ENCODE measurements around the gene ZBTB12.

The ZBTB12 gene

DNA sequence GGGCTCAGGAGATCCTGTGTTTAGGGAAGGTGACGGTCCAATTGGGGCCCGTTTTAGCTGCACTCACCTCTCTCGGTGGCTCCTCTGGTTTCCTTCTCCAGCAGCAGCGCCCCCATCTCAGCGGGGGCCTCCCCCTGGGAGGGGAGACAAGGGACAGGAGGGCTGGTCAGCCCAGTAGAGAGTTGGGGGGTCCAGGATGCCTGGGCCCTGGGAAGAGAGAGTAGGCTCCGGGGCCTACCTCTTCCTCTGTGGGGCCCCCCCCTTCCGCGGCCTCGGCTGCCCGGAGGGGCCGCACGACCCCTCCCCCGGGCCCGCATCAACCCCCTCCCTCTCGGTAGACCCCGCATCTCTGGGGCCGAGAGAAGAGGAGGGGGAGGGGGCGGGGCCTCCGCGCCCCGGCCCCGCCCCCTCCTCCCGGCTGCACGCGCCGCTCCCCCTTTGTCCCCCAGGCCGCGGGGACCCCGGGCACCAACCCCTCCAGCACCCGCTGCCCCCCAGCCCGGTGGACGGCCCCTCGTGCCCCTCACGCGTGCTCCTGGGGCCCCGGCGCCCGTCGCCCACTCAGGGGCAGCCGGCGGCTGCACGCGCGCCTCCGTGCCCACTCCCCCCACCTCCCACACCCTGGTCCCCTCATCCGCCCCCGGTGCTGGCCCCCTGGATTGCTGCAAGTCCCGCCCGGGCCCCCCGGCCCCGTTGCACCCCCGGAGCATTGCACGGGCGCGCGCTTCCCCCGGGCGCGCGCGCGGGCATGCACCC lies 4.9 kb downstream of the ZBTB12 start:
- DNase-seq (ENCODE audit: low read depth), result no peak

DNA sequence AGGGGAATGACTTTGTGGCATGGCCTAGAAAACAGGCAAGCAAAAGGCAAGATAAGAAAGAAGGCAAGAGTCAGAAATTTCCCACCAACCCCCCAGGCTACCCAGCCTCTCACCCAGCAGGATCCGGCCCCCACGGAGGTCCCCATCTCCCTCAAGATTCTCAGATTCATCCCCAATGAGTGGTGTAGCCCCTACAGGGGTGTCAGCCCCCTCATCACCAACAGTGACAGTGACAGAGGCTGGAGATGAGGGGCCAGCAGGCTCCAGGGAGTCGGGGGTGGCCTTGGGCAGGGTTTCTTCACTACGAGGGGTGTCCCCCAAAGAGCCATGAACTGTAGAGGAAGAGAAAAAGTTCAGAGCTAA lies 5.4 kb downstream of the ZBTB12 start:
- no peak for DNase-seq (ENCODE audit: low read depth)

DNA sequence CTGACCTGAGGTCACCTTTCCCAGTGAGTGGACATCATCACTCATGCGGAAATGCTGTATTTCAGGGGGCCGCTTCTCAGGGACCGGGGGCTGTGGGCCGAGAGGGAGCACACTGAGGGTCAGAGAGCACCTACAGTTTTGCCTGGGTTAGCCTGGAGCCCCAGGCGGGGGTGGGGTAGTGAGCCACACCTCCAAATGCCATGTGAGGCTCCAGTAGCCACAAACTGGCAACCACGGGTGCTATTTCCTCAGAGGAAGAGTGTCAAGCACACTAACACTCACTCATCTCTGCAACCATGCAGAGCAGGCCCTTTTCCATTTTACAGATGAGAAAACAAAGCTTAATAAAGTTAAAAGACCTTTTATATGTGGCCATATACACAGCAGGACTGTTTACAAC lies 9.1 kb downstream of the ZBTB12 start:
- no peak for DNase-seq (ENCODE audit: low read depth)

DNA sequence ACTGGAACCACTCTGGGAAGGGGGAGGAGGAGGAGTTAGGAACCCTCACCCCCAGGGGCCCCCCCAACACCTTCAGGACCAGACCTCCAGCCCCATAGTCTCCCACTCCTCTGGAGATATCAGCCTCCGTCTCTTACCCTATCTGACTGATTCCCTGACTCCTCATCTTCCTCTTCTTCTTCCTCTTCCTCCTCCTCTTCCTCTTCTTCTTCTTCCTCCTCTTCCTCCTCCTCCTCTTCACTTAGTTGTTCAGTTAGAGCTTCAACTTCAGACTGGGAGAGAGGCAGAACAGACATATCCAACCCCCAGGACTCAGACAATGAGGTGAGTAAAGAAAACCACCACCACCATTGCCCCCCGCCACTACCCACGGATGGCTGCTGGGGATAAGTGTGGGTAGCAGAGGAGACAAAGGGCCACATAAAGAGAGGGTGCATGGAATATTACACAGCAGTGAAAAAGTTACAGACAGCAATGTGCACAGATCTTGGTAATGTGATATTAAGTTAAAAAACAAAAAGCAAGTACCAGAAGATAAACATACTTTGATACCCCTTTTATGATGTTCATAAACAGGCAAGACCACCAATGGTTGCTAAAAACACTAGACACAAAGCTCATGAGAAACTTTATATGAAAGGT lies 12.4 kb downstream of the ZBTB12 start:
- no peak for DNase-seq (ENCODE audit: low read depth)

DNA sequence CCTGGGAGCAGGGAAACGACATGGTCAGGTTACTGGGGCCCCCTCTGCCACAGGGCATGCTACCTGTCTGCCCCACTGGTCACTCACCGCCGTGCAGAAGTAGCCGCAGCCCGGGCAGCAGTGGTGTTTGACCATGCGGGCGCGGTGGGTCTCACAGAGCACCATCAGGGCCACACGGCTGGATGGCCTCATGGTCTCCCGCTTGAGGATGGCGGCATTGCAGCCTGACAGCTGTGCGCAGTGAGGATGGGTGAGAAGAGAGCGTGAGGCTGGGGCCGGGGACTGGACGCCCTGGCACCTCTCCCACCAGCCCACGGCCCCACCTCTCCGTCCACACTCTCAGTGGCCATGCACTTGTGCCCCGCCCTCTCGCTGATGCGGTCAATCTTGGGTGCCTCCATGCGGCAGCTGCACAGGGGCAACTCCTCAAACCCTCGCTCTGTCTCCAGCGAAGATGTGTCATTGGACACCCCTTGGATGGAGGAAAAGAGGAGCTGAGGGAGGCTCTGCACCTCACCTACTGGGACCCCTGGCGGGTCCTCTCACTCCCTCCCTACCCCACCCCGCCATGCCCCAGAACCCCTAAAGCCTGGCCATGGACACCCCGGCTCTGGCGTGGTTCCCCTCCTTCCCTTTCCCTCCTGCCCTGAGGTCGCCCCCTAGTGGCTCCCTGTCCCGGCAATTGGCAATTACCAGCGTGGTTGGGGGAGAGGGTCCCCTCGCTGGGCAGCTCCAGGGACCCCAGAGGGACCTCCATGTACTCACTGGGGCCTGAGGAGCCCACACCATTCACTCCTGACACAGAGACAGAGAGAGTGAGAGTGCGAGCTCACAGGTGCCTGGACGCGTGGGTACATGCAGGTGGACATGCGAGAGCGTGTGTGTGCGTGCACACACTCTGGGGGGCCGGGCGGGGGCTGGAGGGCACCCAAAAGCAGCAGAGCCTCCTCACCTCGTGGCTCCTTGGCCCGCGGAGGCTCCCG lies 13.3 kb downstream of the ZBTB12 start:
- DNase-seq (ENCODE audit: low read depth), result no peak

DNA sequence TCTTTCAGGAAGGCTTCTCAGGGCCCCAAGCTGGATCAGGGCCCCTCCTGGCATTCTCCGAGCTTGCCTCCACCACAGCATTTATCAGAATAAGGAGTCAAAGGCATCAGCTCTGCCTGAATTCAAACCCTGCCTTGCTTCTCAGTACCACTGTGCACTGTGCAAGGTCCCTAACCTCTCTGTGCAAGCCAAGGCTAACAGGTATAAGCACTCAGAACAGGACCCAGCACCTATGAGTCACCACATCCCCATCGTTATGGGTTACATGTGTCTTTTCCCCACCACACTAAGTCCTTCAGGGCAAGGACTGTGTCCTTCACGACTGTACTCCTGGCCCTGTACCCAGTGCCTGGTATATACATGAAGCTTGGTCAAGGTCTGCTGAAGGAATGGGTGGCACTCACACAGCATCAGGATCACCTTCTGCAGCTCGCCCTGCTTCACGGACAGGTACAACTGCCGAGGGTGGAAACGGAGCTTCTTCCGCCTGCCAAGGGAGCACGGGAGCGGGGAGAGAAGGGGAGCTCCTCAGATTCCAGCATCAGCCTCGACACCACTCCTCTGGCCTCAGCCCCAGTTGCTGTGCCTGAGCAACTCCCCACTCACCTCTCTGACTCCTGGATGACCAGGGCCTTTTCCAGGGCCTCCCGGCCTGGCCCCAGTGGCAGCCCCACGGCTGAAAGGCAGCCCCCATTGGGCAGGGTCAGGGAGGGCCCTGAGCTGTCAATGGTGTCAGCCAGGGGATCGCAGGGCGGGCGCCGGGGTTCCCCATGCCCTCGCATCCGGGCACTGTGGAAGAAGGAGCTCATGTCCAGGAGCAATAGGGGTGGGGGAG lies 14.5 kb downstream of the ZBTB12 start:
- no peak for DNase-seq (ENCODE audit: low read depth)

DNA sequence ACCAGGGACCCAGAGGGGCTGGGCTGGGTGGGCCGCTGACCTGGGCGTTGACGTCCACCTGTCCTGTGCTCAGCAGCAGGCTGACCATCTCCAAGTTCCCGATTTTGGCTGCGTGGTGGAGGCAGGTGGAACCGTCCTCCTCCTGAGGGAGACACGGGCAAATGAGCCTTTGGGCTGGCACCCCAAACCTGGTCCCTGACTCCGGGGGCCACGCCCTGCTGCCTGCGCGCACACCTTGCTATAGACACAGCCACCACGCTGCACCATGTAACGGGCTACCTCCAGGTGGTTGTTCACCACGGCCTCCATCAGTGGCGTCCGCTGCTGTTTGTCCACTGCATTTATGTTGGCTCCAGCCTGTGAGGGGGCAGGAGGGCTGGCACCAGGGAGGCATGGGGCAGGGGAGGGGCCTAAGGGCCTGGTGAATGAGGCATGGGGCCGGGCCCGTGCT lies 15.3 kb downstream of the ZBTB12 start:
- no peak for DNase-seq (ENCODE audit: low read depth)

DNA sequence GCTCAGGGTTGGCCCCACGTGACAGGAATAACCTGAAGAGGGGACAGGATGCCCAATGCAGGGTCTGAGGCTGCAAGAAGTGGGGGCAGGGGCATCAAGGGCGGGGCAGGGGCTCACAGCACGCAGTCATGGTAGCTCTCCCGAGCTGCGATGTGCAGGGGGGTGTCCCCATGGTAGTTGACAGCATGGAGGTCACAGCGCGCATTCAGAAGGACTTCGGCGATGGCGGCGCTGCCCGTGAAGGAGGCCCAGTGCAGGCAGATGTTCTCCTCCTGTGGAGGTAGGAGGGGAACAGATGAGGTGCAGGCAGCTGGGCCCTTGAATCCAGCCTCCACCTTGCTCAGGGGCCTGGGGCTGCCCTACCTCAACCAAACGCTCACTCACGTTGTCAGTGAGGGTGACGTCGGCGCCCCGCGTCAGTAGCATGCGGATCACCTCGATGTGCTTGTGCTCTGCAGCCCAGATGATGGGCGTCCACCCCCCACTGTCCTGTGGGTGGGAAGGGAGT lies 17.3 kb downstream of the ZBTB12 start:
- no peak for DNase-seq (ENCODE audit: low read depth)

DNA sequence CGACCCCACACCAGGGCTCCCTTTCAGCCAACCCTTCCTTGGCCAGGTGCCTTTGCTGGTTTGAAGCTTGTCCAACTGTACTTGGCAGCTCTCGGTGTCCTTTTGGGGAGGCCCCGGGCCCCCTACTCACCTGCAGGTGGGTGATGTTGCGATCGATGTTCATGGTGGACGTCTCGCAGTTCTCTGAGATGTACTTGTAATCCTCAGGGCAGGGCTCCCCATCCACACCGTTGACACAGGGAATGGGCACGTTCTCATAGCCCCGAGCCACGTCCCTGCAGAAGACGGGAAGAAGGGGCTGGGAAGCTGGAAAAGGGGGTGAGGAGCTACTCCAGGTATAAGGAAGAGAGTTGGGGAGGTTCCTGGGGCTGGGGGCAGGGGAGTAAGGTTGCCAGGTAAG lies 18.2 kb downstream of the ZBTB12 start:
- DNase-seq (ENCODE audit: low read depth), result no peak

DNA sequence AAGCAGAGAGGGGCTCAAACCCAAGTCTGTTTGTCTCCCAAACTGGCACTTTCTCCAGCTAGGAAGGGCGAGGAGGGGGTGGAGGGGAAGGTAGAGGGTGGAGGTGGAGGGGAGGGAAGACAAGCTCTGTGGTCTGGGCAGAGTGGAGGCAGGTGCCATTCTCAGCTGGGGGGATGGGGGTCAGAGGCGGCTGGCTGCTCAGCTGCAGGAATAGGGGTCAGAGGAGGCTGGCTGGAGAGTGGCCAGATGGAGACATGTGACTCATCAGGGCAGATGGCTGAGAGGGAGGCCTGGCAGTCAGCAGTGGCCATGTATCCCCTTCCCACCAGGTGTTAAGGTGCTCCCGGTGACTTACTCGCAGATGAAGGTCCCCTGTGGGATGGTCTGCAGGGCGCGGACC lies 19.5 kb downstream of the ZBTB12 start:
- DNase-seq (ENCODE audit: low read depth), result no peak

DNA sequence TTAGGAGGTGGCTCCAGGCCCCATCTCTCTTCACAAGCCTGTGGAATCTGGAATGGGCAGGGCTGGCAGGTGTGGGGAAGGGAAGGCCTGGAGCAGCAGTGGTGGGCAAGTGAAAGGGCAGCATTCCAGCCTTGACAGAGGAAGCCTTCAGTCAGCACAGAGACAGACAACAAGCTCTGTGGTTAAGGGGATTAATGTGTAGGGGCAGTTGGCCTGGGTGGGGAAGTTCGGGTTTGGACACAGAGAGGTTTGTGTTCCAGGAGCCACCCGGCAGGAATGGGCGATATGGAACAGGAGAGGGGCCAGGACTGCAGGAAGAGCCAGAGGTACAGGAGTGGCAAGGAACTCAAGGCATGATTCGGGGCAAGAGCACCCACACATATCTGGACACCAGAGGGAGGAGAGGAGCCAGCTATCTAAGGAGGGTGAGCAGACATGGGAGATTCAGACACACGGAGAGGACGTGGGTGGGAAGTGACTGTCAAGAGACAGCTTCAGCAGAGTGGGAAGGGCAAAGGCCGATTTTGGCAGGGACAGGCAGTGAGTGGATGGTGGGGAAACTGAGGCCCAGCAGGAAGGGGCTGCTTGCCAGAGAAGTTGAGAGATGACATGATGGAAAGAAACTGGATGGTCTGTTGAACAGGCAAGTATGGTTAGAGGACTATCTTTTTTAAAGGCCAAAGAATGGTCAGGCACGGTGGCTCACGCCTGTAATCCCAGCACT lies 20.6 kb downstream of the ZBTB12 start:
- no peak for DNase-seq (ENCODE audit: low read depth)

DNA sequence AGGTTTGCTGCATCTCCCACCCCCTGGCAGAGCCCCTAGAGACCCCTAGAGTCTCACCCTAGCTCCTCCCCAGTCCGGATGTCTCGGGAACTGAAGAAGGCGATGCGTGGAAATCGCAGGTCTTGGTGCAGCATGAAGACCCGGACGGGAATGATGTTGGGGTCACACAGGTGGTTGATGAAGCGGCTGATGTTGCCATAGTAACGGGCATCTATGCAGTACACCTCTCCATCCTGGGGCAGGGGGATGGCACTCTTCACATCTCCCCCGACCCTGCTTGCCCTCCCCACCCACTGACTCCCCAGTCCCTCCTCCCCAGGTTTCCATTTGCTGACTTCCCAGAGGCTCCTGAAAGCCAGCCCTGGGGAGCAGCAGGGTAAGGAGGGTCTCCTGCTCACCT lies 21.3 kb downstream of the ZBTB12 start:
- DNase-seq (ENCODE audit: low read depth), result no peak

DNA sequence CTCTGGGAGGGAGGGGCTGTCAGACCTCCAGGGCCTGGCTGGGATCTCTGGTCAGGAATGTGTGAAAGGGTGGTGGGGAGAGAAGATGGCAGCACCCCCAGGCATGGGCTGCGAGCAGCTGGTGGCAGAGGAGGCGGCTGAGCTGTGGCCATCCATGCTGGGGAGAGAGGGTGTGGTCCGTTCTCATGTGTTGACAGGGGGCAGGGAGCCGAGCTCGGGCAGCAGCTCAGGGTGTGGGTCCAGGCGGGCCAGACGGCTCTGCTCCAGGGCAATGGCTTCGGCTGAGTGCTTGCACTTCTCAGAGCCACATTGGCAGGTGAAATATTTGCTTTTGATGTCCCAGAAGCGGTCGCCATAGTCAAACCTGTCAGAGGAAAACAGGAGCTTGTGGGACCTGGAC lies 22.0 kb downstream of the ZBTB12 start:
- no peak for DNase-seq (ENCODE audit: low read depth)

DNA sequence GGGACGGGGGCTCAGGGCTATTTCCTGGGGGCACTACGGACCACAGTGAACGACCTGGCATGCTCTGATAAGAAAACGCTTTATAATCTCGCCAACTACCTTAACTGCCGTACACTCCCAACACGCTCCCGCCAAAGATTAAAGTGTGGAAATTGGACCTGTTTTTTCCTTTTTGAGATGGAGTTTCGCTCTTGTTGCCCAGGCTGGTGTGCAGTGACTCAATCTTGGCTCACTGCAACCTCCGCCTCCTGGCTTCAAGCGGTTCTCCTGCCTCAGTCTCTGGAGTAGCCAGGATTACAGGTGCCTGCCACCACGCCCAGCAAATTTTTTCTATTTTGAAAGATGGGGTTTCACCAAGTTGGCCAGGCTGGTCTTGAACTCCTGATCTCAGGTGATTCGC lies 22.7 kb downstream of the ZBTB12 start:
- DNase-seq (ENCODE audit: low read depth), result no peak

DNA sequence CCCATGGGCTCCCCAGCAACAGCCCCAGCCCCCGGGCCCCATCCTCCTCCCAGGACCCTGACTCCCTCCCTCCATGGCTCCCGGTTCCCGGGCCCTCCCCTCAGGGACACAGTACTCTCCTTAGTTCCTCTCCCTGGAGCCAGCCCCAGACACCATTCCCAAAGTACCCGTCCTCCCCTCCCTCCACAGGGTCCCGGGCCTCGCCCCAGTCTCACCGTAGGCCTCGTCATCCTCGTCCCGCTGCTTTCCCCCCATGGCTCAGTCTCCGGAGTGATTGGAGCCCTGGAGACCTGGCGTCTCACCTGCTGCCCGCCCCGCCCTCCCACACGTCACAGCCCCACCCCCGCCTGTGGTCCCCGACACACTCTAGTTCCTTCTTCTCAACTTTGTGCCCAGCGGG lies 23.2 kb downstream of the ZBTB12 start, which contains the start of gene SLC44A4:
Gene SLC44A4 (minus strand): TSS at position 272 of the 400 bp plus-strand sequence. CDS start 17 bp downstream, at position 255.
- no peak for DNase-seq (ENCODE audit: low read depth)

DNA sequence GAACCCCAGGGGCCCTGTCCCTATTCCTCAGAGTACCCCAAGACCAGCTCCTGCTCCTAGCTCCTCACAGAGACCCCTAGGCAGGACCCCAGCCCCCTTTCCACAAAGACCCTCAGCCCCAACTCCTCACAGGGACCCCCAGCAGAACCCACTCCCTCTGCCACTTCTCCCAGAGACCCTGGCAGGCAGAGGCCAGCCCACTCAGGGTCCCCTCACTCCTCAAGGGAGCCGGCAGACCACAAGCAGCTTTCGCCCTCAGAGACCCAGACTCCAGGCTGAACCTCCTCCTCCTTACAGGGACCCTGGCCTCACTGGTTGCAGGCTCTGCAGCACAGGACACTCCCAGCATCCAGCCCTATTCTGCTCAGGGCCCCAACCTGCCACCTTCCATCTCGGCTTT lies 23.7 kb downstream of the ZBTB12 start:
- no peak for DNase-seq (ENCODE audit: low read depth)

DNA sequence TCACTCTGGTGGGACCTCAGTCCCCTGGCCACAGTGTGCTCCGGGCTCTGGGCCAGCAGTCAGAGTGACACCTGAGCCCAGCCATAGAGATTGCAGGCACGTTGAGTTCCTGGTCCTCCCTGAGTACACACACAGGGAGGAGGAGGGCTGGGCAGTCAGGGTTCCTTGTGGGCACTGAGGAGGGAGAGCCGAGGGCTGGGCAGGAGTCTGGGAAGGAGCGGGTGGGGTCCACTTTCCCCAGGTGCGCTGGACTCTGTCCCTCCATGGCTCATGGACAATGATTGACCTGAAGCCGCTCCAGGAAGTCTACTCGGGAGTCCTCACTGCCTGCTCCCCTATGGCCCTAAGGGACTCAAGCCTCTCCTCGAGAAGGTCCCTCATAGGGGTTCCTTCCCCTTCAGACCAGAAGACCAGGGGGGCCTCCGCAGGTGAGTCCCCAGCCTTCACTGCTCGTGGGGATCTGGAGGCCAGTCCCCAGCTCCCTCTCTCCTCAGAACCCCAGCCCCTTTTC lies 24.2 kb downstream of the ZBTB12 start:
- no peak for DNase-seq (ENCODE audit: low read depth)

DNA sequence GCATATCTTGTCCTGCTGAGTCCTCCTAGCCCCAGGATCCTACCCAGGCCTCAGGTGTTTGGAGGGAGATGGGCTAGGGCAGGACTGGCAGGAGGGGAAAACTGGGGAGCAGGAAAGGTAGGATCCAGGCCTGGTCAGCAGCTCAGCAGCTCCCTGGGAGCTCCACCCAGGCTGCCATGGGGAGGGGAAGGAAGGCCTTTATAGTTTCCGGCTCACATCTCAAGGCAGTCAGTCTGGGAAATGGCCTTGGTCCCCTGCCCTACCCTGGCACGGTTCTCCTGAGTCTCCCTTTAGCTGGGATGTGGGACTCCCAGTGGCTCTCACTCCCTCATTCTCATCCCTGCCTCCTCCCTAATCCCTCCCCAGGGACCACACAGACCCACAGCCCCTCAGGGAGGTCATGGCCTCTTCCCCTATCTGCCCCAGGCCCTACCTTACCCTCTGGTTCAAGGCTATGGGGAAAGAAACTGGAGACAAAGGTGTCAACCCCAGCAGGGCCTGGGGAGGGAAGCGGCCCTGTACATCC lies 24.7 kb downstream of the ZBTB12 start:
- DNase-seq (ENCODE audit: low read depth), result no peak

DNA sequence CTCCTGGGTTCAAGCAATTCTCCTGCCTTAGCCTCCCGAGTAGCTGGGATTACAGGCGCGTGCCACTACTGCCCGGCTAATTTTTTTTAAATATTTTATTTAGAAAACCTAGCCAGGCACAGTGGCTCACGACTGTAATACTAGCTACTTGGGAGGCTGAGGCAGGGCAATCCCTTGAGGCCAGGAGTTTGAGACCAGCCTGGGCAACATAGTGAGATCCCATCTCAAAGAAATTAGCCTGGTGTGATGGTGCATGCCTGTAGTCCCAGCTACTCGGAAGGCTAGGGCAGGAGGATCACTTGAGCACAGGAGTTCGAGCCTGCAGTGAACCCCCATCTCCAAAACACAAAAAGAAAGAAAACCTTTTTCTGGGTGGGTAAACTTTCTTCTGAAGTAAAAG lies 25.5 kb downstream of the ZBTB12 start:
- no peak for DNase-seq (ENCODE audit: low read depth)

DNA sequence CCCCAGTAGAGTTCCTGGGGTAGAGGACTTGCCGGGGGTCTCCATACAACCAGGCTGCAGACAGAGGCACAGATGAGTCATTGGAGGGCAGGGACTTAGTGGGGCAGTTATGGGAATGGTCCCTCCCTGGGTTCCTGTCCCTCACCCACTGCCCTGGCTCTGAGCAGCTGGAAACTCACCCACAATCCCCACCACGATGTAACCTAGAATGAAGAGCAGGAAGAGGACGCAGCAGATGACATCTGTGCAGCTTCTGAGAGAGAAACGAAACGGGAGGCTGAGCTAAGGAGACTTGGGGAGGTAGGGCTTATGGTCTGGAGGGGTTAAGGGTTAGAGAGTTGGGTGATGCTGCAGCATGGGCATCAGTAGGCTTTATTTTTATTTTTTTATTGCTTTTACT lies 26.0 kb downstream of the ZBTB12 start:
- no peak for DNase-seq (ENCODE audit: low read depth)

Data from HS-27A (cell line).